Endodermal cell (in vitro differentiated cells): ENCODE data around the gene KIFC3. TPM values are rescaled to one million over a fixed set of nuclear protein-coding genes. Genes with fewer than 3 reads are reported as not detected.

ENCODE experiments used
- DNase-seq: peaks from one replicate; pipeline ENCODE4 v3.0.0-alpha.2; 2017
- H3K27ac ChIP-seq: 2 replicates; pipeline ENCODE4 v1.5.1; 2013; ENCODE audit warnings: mild to moderate bottlenecking, low read depth, low read length, moderate library complexity
- H3K27me3 ChIP-seq: 2 replicates; pipeline ENCODE4 v1.6.1; 2013; ENCODE audit warnings: mild to moderate bottlenecking, low read length, moderate library complexity; ENCODE audit not compliant: insufficient read depth, control insufficient read depth, poor library complexity, severe bottlenecking
- H3K36me3 ChIP-seq: 2 replicates; pipeline ENCODE4 v1.7.0; 2013; ENCODE audit warnings: mild to moderate bottlenecking, low read length, moderate library complexity; ENCODE audit not compliant: control insufficient read depth, insufficient read depth
- H3K4me1 ChIP-seq: one replicate; pipeline ENCODE4 v1.7.0; 2013; ENCODE audit warnings: low read length; ENCODE audit not compliant: control insufficient read depth, insufficient read depth
- H3K4me3 ChIP-seq: 2 replicates; pipeline ENCODE4 v1.5.1; 2013; ENCODE audit warnings: mild to moderate bottlenecking, low read length, moderate library complexity
- H3K9ac ChIP-seq: 2 replicates; pipeline ENCODE4 v1.6.1; 2013; ENCODE audit warnings: mild to moderate bottlenecking, low read length, moderate library complexity; ENCODE audit not compliant: poor library complexity, severe bottlenecking; ENCODE audit errors: extremely low read depth
- H3K9me3 ChIP-seq: 2 replicates; pipeline ENCODE4 v1.6.1; 2013; ENCODE audit warnings: mild to moderate bottlenecking, low read length, moderate library complexity; ENCODE audit not compliant: control insufficient read depth
- H3K27ac Mint-ChIP-seq: 2 replicates; pipeline ENCODE4 v1.8.0; 2020; ENCODE audit warnings: mixed read lengths
- H3K27me3 Mint-ChIP-seq: 2 replicates; pipeline ENCODE4 v1.8.0; 2021; ENCODE audit warnings: mild to moderate bottlenecking, mixed read lengths; ENCODE audit not compliant: insufficient read depth
- H3K36me3 Mint-ChIP-seq: 2 replicates; pipeline ENCODE4 v1.8.0; 2020; ENCODE audit warnings: low read depth, mixed read lengths
- H3K4me1 Mint-ChIP-seq: 2 replicates; pipeline ENCODE4 v1.8.0; 2020; ENCODE audit warnings: mixed read lengths
- H3K4me3 Mint-ChIP-seq: 2 replicates; pipeline ENCODE4 v1.8.0; 2020; ENCODE audit warnings: mild to moderate bottlenecking, moderate library complexity, mixed read lengths
- H3K9me3 Mint-ChIP-seq: 2 replicates; pipeline ENCODE4 v1.8.0; 2020; ENCODE audit warnings: mild to moderate bottlenecking, mixed read lengths
- CTCF ChIP-seq: fragments of 200-600 bp; sonication (generic); conservative IDR thresholded peaks from 2 replicates; pipeline ENCODE4 v1.5.0; 2021; ENCODE audit warnings: antibody characterized with exemption, mild to moderate bottlenecking
- WGBS, 2 experiments: methylation state at CpG; one replicate each; pipeline versions ENCODE4 v1.1.5 to v1.1.7; 2013; ENCODE audit warnings: missing lambda C conversion rate in 2 of 2, mixed read lengths in 1 of 2; ENCODE audit not compliant: insufficient coverage in 1 of 2, insufficient read length in 1 of 2; 5-methylcytosine and 5-hydroxymethylcytosine counted together
- total RNA-seq, 2 donors: library from RNA; stranded (reverse); fragmentation: NEBNext Ultra II Directional in 1 of 2; extraction: Animal tissue kit (Norgen Biotek cat#: 25700) in 1 of 2; gene quantifications; 2 replicates in 1 of 2; 3 replicates in 1 of 2; pipeline ENCODE4 v1.2.1, GENCODE V29; 2021

The KIFC3 gene
- total RNA-seq, 2 donors from 2014 or later = 39.2 to 39.3 TPM

GRCh38 chr16:57761301-57761700, 41.0 kb downstream of the KIFC3 start:
- Mint-ChIP-seq H3K27me3 (no peaks in the 10 kb centered on the region), H3K27ac (peak overlapping the region; percentile 21), H3K9me3 (peaks cover 3% of the 10 kb centered on the region), H3K36me3 (peaks cover 39% of the 10 kb centered on the region), H3K4me3 (no peak overlapping the region), H3K4me1 (peaks cover 2% of the 10 kb centered on the region)
- no peak for TF ChIP-seq CTCF
- no peak for DNase-seq
- Histone ChIP-seq H3K9me3 (no peaks in the 10 kb centered on the region), H3K27me3 (no peaks in the 10 kb centered on the region), H3K4me1 (no peaks in the 10 kb centered on the region), H3K9ac (no peak overlapping the region), H3K4me3 (no peak overlapping the region), H3K36me3 (peaks cover 38% of the 10 kb centered on the region), H3K27ac (no peak overlapping the region)
- WGBS, 2 experiments = 83% methylated on average over 9 of the region's 9 CpGs

- Histone ChIP-seq H3K27me3 (no peaks in the 10 kb centered on the region), H3K9me3 (no peaks in the 10 kb centered on the region), H3K4me3 (no peak overlapping the region), H3K9ac (no peak overlapping the region), H3K36me3 (peaks cover 32% of the 10 kb centered on the region), H3K4me1 (no peaks in the 10 kb centered on the region), H3K27ac (no peak overlapping the region)
- Mint-ChIP-seq H3K27ac (no peak overlapping the region), H3K9me3 (peaks cover 3% of the 10 kb centered on the region), H3K27me3 (no peaks in the 10 kb centered on the region), H3K36me3 (peaks cover 39% of the 10 kb centered on the region), H3K4me1 (peaks cover 2% of the 10 kb centered on the region), H3K4me3 (no peak overlapping the region)
- TF ChIP-seq CTCF = no peak
- 94% methylated on average over 29 to 40 of the region's 40 CpGs for WGBS, 2 experiments
- DNase-seq = no peak
Measured at GRCh38 chr16:57760357-57761160, 41.7 kb downstream of the KIFC3 start.

GRCh38 chr16:57759541-57760356, 42.5 kb downstream of the KIFC3 start:
- Histone ChIP-seq H3K9me3 (no peaks in the 10 kb centered on the region), H3K27me3 (no peaks in the 10 kb centered on the region), H3K4me1 (no peaks in the 10 kb centered on the region), H3K4me3 (no peak overlapping the region), H3K36me3 (peaks cover 24% of the 10 kb centered on the region), H3K27ac (no peak overlapping the region), H3K9ac (no peak overlapping the region)
- WGBS, 2 experiments = 85 to 91% methylated on average over 10 to 21 of the region's 21 CpGs
- no peaks in the 10 kb centered on the region for H3K27me3 Mint-ChIP-seq
- no peaks in the 10 kb centered on the region for H3K9me3 Mint-ChIP-seq
- H3K4me1 Mint-ChIP-seq = peaks cover 2% of the 10 kb centered on the region
- H3K4me3 Mint-ChIP-seq = no peak overlapping the region
- no peak for DNase-seq
- peaks cover 33% of the 10 kb centered on the region for H3K36me3 Mint-ChIP-seq
- TF ChIP-seq CTCF = no peak
- H3K27ac Mint-ChIP-seq = no peak overlapping the region
